NCI-H2171 (cell line): Measurements from ENCODE around the gene ITSN2.

ENCODE experiments used
- DNase-seq: peaks from one replicate; lab custom pipeline; 2025; lab: John Stamatoyannopoulos, UW

Gene ITSN2

DNA sequence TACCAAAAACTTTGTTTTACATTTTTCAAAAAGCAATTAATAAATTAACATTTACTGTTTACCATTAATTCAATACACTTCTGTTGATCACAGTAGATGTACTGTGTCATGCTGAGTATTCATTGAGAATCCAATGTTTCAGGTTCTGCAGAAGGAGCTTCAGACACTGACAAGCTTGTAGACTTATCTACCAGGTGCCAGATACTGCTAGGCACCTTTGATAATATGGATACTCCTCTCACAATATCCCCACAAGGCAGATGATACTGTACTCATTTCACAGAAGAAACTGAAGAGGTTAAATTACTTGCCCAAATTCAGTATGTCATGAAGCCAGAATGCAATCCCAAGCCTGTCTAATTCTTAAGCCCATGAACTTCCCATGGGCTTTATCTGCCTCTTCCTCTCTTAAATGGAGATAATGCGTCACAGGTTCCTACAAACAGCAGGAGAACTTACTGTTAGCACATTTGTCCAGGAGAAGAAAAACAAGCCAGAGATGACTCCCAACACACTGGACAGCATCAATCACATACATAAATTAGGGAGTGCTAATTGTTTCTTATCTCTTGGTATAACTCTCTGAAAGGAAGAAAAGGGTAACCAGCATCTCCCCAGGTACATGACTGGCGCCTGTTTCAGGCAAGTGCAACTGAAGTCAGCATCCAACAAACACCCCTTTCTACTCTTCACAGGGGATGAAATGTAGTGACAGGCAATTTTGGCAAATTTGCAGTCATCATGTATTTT, 27.4 kb downstream of the ITSN2 start:
- no peak for DNase-seq

DNA sequence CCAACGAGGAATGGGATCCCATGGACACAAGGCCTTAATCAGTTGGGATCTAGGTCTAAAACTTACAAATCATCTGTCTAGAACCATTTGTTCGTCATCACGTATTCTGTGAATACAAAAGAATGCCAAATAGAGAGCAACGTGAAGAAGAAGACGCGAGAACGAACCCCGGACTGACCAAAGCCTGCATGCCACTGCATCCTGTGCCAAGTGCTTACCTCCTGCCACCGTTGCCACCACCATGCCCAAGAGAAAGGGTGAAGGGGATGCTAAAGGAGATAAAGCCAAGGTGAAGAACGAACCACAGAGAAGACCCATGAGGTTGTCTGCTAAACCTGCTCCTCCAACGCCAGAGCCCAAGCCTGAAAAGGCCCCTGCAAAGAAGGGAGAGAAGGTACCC, 30.2 kb downstream of the ITSN2 start:
- DNase-seq = no peak

GRCh38 chr2:24329700-24330099, 30.6 kb downstream of the ITSN2 start:
- no peak for DNase-seq

DNA sequence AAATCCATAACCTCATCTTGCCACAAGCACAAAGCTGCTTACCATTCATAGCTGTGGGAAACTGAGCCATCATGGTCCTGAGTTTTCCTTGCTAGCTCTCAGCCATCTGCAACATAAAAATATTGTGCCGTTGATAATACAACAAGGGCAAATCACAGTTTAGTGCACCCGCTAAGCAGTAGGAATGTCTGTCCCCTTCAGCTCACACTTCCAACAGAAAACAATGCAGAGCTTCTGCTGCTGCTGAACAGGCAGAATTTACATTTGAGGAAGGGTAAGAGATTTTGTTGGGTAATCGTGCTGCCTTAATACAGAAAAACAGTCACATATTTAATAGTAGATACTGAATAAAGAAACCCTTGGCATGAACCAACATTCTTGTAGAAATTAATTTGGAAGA, 32.3 kb downstream of the ITSN2 start:
- DNase-seq = no peak

DNA sequence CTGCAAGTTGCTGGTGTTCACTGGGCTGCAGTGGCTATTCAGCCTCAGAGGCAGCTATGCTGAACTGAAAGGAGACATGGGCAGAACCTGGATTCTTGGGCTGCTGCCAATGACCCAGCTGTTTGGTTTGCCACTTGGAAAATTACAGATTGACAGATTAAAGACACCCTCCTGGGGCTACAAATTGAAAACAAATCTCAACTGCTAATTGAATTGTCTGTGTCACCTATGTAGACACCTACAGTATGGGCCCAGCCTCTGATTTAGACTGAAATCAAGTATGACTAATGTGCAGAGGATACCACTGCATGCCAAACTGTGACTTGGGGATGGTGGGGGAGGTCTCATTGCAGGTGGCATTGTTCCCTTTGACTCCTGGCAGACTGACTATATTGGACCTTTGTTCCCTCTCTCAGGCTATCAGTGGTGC, 42.8 kb downstream of the ITSN2 start:
- peak; percentile 27 for DNase-seq

GRCh38 chr2:24315669-24316068, 44.7 kb downstream of the ITSN2 start:
- DNase-seq = no peak

- DNase-seq = no peak
Measured at GRCh38 chr2:24313744-24314632, 46.3 kb downstream of the ITSN2 start.

GRCh38 chr2:24307961-24308360, 52.4 kb downstream of the ITSN2 start:
- DNase-seq = no peak

DNA sequence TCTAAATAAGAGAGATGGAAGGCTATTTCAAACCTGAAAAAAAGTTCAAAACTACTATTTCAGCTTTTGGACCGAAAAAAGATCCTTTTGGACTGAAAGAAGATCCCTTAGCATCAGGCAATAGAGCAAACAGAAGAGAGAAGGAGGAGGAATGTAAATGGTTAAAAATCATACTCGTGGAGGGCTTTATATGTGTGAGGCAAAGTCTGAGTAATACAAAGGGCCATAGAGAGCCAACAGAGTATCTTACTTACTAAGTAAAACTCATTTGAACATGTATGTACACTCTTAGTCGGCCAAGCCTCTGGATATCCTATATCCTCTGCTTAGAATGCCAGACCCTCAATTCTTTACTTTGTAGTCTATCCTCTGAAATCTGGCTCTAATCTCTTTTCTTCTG, 55.7 kb downstream of the ITSN2 start:
- DNase-seq = no peak

- DNase-seq = no peak
Measured at GRCh38 chr2:24304098-24304497, 56.2 kb downstream of the ITSN2 start.

- no peak for DNase-seq
Measured at GRCh38 chr2:24301599-24301998, 58.7 kb downstream of the ITSN2 start.

GRCh38 chr2:24297663-24298062, 62.7 kb downstream of the ITSN2 start:
- no peak for DNase-seq

- no peak for DNase-seq
Measured at GRCh38 chr2:24287171-24287570, 73.2 kb downstream of the ITSN2 start.

DNA sequence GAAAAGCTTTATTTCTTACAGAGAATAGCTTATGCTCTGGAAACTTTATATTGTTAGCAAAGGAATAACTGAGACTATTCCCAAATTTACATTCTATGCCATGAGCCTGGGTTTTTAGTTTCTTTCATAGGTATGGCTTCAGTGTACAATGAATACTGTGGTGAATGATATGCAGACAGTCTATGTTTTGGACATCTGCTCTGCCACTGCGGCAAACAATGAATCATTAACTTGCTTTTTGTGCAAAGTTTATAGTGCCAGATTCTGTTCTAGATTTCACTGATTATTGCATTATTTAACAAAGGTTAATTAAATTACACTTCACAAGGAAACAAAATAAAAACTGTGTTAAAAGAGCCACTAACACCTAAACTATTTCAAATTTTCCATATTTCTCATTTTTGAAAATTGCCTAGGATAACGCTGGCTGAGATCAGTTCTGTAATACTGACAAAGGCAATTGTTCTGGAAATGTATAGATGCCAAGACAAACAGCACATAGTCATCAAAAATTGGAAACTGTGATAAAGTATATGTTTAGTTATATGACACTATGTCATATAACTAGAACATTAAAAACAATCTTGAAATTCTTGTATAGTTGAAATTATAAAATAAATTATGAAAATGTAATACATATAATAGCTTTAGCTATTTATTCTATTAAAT, 74.7 kb downstream of the ITSN2 start:
- DNase-seq = no peak

- no peak for DNase-seq
Measured at GRCh38 chr2:24280645-24281044, 79.7 kb downstream of the ITSN2 start.

DNA sequence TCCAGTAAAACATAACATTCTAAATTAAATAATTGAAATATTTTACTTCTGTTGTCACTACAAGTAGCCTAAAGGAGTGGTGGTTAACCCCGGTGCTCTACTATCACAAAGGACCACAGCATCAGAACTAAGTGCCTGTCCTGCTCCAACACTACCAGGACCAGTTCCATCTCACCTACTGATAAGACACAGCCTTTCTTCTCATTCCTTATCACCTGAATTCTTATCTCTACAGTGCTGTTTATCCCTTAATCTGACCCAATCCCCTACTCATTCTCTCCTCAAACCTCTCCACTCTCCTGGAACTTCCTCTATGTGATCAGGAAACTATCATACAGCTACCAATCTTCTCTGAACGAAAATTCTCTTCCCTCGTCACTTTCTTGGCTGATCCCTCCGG, 80.2 kb downstream of the ITSN2 start:
- no peak for DNase-seq

GRCh38 chr2:24276349-24276899, 83.9 kb downstream of the ITSN2 start:
- no peak for DNase-seq

DNA sequence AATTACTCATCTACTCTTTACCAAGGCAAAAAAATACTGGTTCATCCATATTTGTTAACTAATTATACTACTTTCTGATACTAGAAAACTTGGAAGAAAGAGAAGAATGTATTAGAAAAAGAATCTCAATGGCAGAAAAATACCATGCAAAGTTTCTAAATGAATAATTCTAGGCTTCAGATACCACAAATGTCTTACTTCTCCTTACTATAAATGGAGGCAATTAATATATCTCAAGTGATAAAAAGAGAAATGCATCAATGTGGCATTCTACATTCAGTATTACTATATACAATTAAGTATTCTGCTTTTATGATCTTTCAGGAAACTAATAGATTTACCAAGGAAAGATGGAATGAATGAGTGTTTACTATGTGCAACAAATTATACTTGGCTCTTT, 85.5 kb downstream of the ITSN2 start:
- no peak for DNase-seq

GRCh38 chr2:24273598-24273997, 86.7 kb downstream of the ITSN2 start:
- DNase-seq = no peak

- DNase-seq = no peak
Measured at GRCh38 chr2:24272907-24273306, 87.4 kb downstream of the ITSN2 start.

GRCh38 chr2:24272161-24272802, 88.1 kb downstream of the ITSN2 start:
- no peak for DNase-seq

DNA sequence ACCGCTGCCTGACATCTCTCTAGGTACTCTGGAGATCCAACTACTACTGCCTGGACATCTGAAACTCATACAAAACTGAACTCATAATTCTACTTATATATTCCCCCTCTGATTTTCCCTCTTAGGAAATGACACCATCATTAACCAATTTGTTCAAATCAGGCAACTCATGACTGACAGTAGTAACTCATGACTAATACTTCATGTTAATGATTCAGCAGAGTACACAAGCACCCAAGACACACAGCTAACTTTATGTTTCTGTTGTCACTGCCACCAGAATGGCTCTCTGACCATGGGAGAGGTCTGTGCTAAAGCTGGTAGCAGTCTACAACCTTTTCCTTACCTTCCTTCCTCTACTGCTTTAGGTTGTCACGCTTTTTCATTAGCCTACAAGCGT, 91.1 kb downstream of the ITSN2 start:
- DNase-seq = no peak
